ENCODE results near the gene NFAM1.

NFAM1 gene

GRCh38 chr22:42341779-42342178, 90.4 kb downstream of the NFAM1 start:
- no peak overlapping the region for H3K27ac ChIP-seq
- DNase-seq (ENCODE audit: low read depth, low spot score) = no peak

- DNase-seq (ENCODE audit: low read depth, low spot score) = no peak
- H3K27ac ChIP-seq = no peak overlapping the region
Measured at GRCh38 chr22:42340829-42341383, 91.3 kb downstream of the NFAM1 start.

GRCh38 chr22:42340150-42340549, 92.1 kb downstream of the NFAM1 start:
- H3K27ac ChIP-seq = no peak overlapping the region
- no peak for DNase-seq (ENCODE audit: low read depth, low spot score)

- no peak for DNase-seq (ENCODE audit: low read depth, low spot score)
- H3K27ac ChIP-seq = no peak overlapping the region
Measured at GRCh38 chr22:42338479-42338878, 93.7 kb downstream of the NFAM1 start.

- DNase-seq (ENCODE audit: low read depth, low spot score) = no peak
- H3K27ac ChIP-seq = no peak overlapping the region
Measured at GRCh38 chr22:42337356-42337755, 94.8 kb downstream of the NFAM1 start.

- H3K27ac ChIP-seq = no peak overlapping the region
- no peak for DNase-seq (ENCODE audit: low read depth, low spot score)
Measured at GRCh38 chr22:42336527-42337227, 95.5 kb downstream of the NFAM1 start.

GRCh38 chr22:42335839-42336378, 96.3 kb downstream of the NFAM1 start:
- no peak for DNase-seq (ENCODE audit: low read depth, low spot score)
- no peak overlapping the region for H3K27ac ChIP-seq

GRCh38 chr22:42334875-42335512, 97.2 kb downstream of the NFAM1 start:
- no peak for DNase-seq (ENCODE audit: low read depth, low spot score)
- no peak overlapping the region for H3K27ac ChIP-seq

- DNase-seq (ENCODE audit: low read depth, low spot score) = no peak
- H3K27ac ChIP-seq = no peak overlapping the region
Measured at GRCh38 chr22:42333544-42333943, 98.7 kb downstream of the NFAM1 start.

- H3K27ac ChIP-seq = no peak overlapping the region
- DNase-seq (ENCODE audit: low read depth, low spot score) = no peak
Measured at GRCh38 chr22:42332089-42332488, 100.1 kb downstream of the NFAM1 start.

- DNase-seq (ENCODE audit: low read depth, low spot score) = no peak
- no peak overlapping the region for H3K27ac ChIP-seq
Measured at GRCh38 chr22:42331014-42331413, 101.2 kb downstream of the NFAM1 start.
